ENCODE measurements around the gene PIP5K1A.

The PIP5K1A gene

GRCh38 chr1:151198254-151199127 is at the start of gene PIP5K1A:
PIP5K1A (plus strand) TSS chr1:151198552; CDS start chr1:151198997, 445 bp downstream.
- CTCF ChIA-PET, result interaction anchor here (1.0 to 1.3 kb wide), 2 partner anchors 9 to 142 kb away, joined by 3 to 7 read pairs; no protein-coding TSS in a partner anchor
- POLR2A ChIA-PET, result interaction anchor here (0.9 kb wide), 2 partner anchors 39 to 83 kb away, joined by 3 to 4 read pairs; partner anchors contain the start of gene ZNF687
- H3K4me3 ChIP-seq (ENCODE audit: low read depth, low read length), result peak within 1 kb of the TSS; percentile 93
- DNase-seq (ENCODE audit: low read depth, low spot score), result peak; percentile 86
- TF ChIP-seq CTCF (IDR thresholded peaks at IDR 0.05; ENCODE audit: insufficient read depth, low read length, missing control alignments), result no peak

GRCh38 chr1:151156515-151156819 is 41.9 kb upstream of the PIP5K1A start, which contains the start of gene TNFAIP8L2:
TNFAIP8L2 (plus strand) TSS chr1:151156649; CDS start chr1:151158698, 2,049 bp downstream.
- POLR2A ChIA-PET, result no interaction called here
- CTCF ChIA-PET, result interaction anchor here (0.6 to 19.8 kb wide), 11 partner anchors 9 to 132 kb away, joined by 3 to 412 read pairs (median 6); partner anchors contain the start of genes C1orf56, LYSMD1 and SCNM1
- no peak for TF ChIP-seq CTCF (IDR thresholded peaks at IDR 0.05; ENCODE audit: insufficient read depth, low read length, missing control alignments)
- H3K4me3 ChIP-seq (ENCODE audit: low read depth, low read length), result no peak within 1 kb of the TSS
- no peak for DNase-seq (ENCODE audit: low read depth, low spot score)

GRCh38 chr1:151157067-151157531 is 41.3 kb upstream of the PIP5K1A start:
- no peak for DNase-seq (ENCODE audit: low read depth, low spot score)
- ChIA-PET POLR2A (no interaction called here), CTCF (interaction anchor here (0.6 to 19.8 kb wide), 12 partner anchors 8 to 132 kb away, joined by 3 to 412 read pairs (median 6); partner anchors contain the start of genes C1orf56, LYSMD1 and SCNM1)
- H3K4me3 ChIP-seq (ENCODE audit: low read depth, low read length), result no peak overlapping the region
- TF ChIP-seq CTCF (IDR thresholded peaks at IDR 0.05; ENCODE audit: insufficient read depth, low read length, missing control alignments), result no peak

- H3K4me3 ChIP-seq (ENCODE audit: low read depth, low read length), result no peak overlapping the region
- TF ChIP-seq CTCF (IDR thresholded peaks at IDR 0.05; ENCODE audit: insufficient read depth, low read length, missing control alignments), result no peak
- CTCF ChIA-PET, result interaction anchor here (1.3 to 19.8 kb wide), 3 partner anchors 9 to 134 kb away, joined by 4 to 412 read pairs (median 4); no protein-coding TSS in a partner anchor
- POLR2A ChIA-PET, result no interaction called here
- DNase-seq (ENCODE audit: low read depth, low spot score), result no peak
These were observed 40.0 kb upstream of the PIP5K1A start for GRCh38 chr1:151158326-151158725.

GRCh38 chr1:151158751-151159251 is 39.6 kb upstream of the PIP5K1A start:
- POLR2A ChIA-PET, result no interaction called here
- CTCF ChIA-PET, result interaction anchor here (0.9 to 19.8 kb wide), 4 partner anchors 10 to 134 kb away, joined by 3 to 412 read pairs (median 4); no protein-coding TSS in a partner anchor
- DNase-seq (ENCODE audit: low read depth, low spot score), result no peak
- no peak for TF ChIP-seq CTCF (IDR thresholded peaks at IDR 0.05; ENCODE audit: insufficient read depth, low read length, missing control alignments)
- no peak overlapping the region for H3K4me3 ChIP-seq (ENCODE audit: low read depth, low read length)

- ChIA-PET POLR2A (no interaction called here), CTCF (interaction anchor here (0.9 to 19.8 kb wide), 2 partner anchors 44 to 60 kb away, joined by 3 to 412 read pairs; no protein-coding TSS in a partner anchor)
- no peak overlapping the region for H3K4me3 ChIP-seq (ENCODE audit: low read depth, low read length)
- DNase-seq (ENCODE audit: low read depth, low spot score), result no peak
- no peak for TF ChIP-seq CTCF (IDR thresholded peaks at IDR 0.05; ENCODE audit: insufficient read depth, low read length, missing control alignments)
These were observed 39.0 kb upstream of the PIP5K1A start for GRCh38 chr1:151159373-151159772.

All from AG04449 (cell line).